Spleen (tissue), 7 donors: ENCODE measurements around the gene SHC3.

ENCODE experiments used
- POLR2A ChIP-seq, 3 donors: fragments of 450-650 bp; IDR thresholded peaks; one replicate each; pipeline ENCODE4 v1.5.1; 2017; ENCODE audit warnings: antibody characterized with exemption in 3 of 3, mild to moderate bottlenecking in 1 of 3
- TF ChIP-seq, protein P1 (sequence below), 11 experiments: fragments of 200-600 bp in 7 of 11; fragments of 450-650 bp in 4 of 11; sonication (generic) in 4 of 11; IDR thresholded peaks in 8 of 11; conservative IDR thresholded peaks in 3 of 11; 1 replicate in 7 of 11; 2 replicates in 4 of 11; pipeline versions ENCODE4 v1.4.0 to v1.8.0; 2016 to 2021; ENCODE audit warnings: antibody characterized with exemption in 11 of 11, inconsistent platforms in 4 of 11, mild to moderate bottlenecking in 1 of 11
- donor health status: DM: no; HTN: no; CAD: no; lungs with moderate emphysema.
- donor health status: DM: no; HTN: no; CAD: no.
- donor health status: DM: no; HTN: no; CAD: no.

- TF ChIP-seq, protein P1, sequence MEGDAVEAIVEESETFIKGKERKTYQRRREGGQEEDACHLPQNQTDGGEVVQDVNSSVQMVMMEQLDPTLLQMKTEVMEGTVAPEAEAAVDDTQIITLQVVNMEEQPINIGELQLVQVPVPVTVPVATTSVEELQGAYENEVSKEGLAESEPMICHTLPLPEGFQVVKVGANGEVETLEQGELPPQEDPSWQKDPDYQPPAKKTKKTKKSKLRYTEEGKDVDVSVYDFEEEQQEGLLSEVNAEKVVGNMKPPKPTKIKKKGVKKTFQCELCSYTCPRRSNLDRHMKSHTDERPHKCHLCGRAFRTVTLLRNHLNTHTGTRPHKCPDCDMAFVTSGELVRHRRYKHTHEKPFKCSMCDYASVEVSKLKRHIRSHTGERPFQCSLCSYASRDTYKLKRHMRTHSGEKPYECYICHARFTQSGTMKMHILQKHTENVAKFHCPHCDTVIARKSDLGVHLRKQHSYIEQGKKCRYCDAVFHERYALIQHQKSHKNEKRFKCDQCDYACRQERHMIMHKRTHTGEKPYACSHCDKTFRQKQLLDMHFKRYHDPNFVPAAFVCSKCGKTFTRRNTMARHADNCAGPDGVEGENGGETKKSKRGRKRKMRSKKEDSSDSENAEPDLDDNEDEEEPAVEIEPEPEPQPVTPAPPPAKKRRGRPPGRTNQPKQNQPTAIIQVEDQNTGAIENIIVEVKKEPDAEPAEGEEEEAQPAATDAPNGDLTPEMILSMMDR (IDR thresholded peaks at IDR 0.05 in 8 of 11, conservative IDR thresholded peaks at IDR 0.05 in 3 of 11) = no peak
- no peak for TF ChIP-seq POLR2A (IDR thresholded peaks at IDR 0.05)
These were observed 2.8 kb downstream of the SHC3 start for GRCh38 chr9:89175828-89176261.
